Mammary epithelial cell (primary cell): ENCODE data around the gene PRDX5.

Experiments
- CTCF ChIP-seq, 2 donors: IDR thresholded peaks in 1 of 2; conservative IDR thresholded peaks in 1 of 2; 2 replicates each; pipeline ENCODE4 v1.5.1; 2011 to 2012; ENCODE audit warnings: inconsistent platforms in 2 of 2, low read length in 2 of 2, mild to moderate bottlenecking in 2 of 2, control low read depth in 1 of 2, low read depth in 1 of 2; ENCODE audit not compliant: insufficient read depth in 1 of 2; ENCODE audit errors: extremely low read depth in 1 of 2
- EZH2 ChIP-seq: IDR thresholded peaks from 2 replicates; pipeline ENCODE4 v1.6.1; 2012; ENCODE audit warnings: low read length, inconsistent platforms, borderline replicate concordance

GRCh38 chr11:64323373-64323772 lies 5.5 kb downstream of the PRDX5 start:
- TF ChIP-seq CTCF (conservative IDR thresholded peaks at IDR 0.05 in 1 of 2, IDR thresholded peaks at IDR 0.05 in 1 of 2; ENCODE audit: extremely low read depth in 1 of 2, insufficient read depth in 1 of 2, low read depth in 1 of 2, low read length in 2 of 2): no peak
- TF ChIP-seq EZH2: no peak
